ENCODE data around the gene AAGAB. TPM values are rescaled to one million over a fixed set of nuclear protein-coding genes. Genes with fewer than 3 reads are reported as not detected.
A peak's percentile ranks its signal among the peaks of the same experiment; 100 is the strongest.

The AAGAB gene
- total RNA-seq = 48.2 and 52.4 TPM in 2 replicates

- no peak for TF ChIP-seq CTCF (IDR thresholded peaks at IDR 0.05; ENCODE audit: insufficient read depth, low read length, poor library complexity, severe bottlenecking)
- no peaks in the 10 kb centered on the region for H3K27me3 ChIP-seq (ENCODE audit: control insufficient read depth, insufficient read depth, low read length)
- H3K4me3 ChIP-seq (ENCODE audit: low read depth, low read length) = peak within 1 kb of the TSS; percentile 87
- peak; percentile 82 for DNase-seq (ENCODE audit: low read depth)
- H3K36me3 ChIP-seq (ENCODE audit: control insufficient read depth, insufficient read depth, low read length) = no peaks in the 10 kb centered on the region
Measured at GRCh38 chr15:67254238-67255175, at the start of gene AAGAB, which contains the start of gene IQCH. Gene AAGAB, minus strand, starts transcription at chr15:67254661. Its CDS starts 30 bp downstream, at chr15:67254631. Gene IQCH, plus strand, starts transcription at chr15:67254786. Its CDS starts 111 bp downstream, at chr15:67254897.

GRCh38 chr15:67303490-67304363 is 49.3 kb upstream of the AAGAB start:
- H3K4me3 ChIP-seq (ENCODE audit: low read depth, low read length) = no peak overlapping the region
- H3K36me3 ChIP-seq (ENCODE audit: control insufficient read depth, insufficient read depth, low read length) = no peaks in the 10 kb centered on the region
- peak; percentile 46 for TF ChIP-seq CTCF (IDR thresholded peaks at IDR 0.05; ENCODE audit: insufficient read depth, low read length, poor library complexity, severe bottlenecking)
- peak; percentile 9 for DNase-seq (ENCODE audit: low read depth)
- H3K27me3 ChIP-seq (ENCODE audit: control insufficient read depth, insufficient read depth, low read length) = no peaks in the 10 kb centered on the region

- no peak for TF ChIP-seq CTCF (IDR thresholded peaks at IDR 0.05; ENCODE audit: insufficient read depth, low read length, poor library complexity, severe bottlenecking)
- DNase-seq (ENCODE audit: low read depth) = no peak
Measured at GRCh38 chr15:67300266-67301025, 46.0 kb upstream of the AAGAB start.

GRCh38 chr15:67296684-67297083 is 42.2 kb upstream of the AAGAB start:
- Histone ChIP-seq H3K4me3 (ENCODE audit: low read depth, low read length) (no peak overlapping the region), H3K27me3 (ENCODE audit: control insufficient read depth, insufficient read depth, low read length) (no peaks in the 10 kb centered on the region), H3K36me3 (ENCODE audit: control insufficient read depth, insufficient read depth, low read length) (no peaks in the 10 kb centered on the region)
- DNase-seq (ENCODE audit: low read depth) = no peak
- no peak for TF ChIP-seq CTCF (IDR thresholded peaks at IDR 0.05; ENCODE audit: insufficient read depth, low read length, poor library complexity, severe bottlenecking)

More at GRCh38 chr15:67300266-67301025, 46.0 kb upstream of the AAGAB start:
- H3K36me3 ChIP-seq (ENCODE audit: control insufficient read depth, insufficient read depth, low read length) = no peaks in the 10 kb centered on the region
- H3K4me3 ChIP-seq (ENCODE audit: low read depth, low read length) = no peak overlapping the region
- no peaks in the 10 kb centered on the region for H3K27me3 ChIP-seq (ENCODE audit: control insufficient read depth, insufficient read depth, low read length)

- TF ChIP-seq CTCF (IDR thresholded peaks at IDR 0.05; ENCODE audit: insufficient read depth, low read length, poor library complexity, severe bottlenecking) = no peak
- no peak for DNase-seq (ENCODE audit: low read depth)
- H3K4me3 ChIP-seq (ENCODE audit: low read depth, low read length) = no peak overlapping the region
- H3K27me3 ChIP-seq (ENCODE audit: control insufficient read depth, insufficient read depth, low read length) = no peaks in the 10 kb centered on the region
- H3K36me3 ChIP-seq (ENCODE audit: control insufficient read depth, insufficient read depth, low read length) = no peaks in the 10 kb centered on the region
Measured at GRCh38 chr15:67296188-67296587, 41.7 kb upstream of the AAGAB start.

Measured in kidney epithelial cell (primary cell).